Cerebellar cortex (tissue), 1 donor: ENCODE data around the gene PSRC1.

ENCODE experiments used
- DNase-seq: peaks from one replicate; pipeline ENCODE4 v3.0.0-alpha.2; 2015; ENCODE audit warnings: low spot score

The PSRC1 gene

DNA sequence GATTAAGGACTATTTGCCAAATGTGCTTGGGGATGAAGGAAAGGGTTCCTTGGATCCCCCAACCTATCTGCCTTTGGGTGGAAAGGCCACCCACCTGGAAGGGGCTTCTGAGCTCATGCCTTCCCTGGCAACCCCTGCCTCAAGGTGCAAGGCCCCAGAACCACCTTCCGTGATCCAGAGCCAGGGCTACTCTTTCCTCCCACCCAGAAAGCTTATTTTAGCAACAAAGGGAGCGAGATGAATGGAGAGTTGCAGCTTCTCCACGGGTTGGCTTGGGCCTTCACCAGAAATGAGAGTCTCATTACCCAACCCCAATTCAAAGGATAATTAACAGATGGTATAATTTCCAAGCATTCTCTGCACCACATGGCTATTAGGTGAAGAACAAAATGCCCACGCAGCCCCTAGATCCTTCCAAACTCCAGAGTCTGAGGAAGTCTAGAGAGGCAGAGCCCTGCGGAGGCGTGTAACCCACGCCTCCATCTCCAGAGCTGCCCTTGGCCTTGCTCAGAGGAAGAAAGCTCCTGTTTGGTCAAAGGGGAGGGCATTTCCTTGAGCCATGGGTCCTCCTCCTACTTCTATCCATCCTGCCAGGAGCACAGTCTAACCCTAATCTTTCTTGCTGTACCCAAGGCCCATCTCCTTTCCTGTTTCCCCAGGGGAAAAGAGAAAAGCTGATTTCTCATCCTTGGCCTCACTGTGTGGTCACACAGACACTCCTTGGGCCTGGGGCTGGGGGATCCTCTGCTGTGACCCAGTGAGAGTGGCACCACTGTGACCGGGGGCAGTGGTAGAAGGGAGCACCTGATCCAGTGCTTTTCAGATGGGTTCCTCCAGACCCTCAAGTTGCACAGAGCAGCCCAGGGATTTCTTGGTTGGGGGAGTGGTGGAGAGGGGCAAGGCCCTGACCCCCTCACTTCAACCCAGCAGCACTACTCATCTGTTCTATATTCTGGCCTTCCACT is 35.3 kb downstream of the PSRC1 start:
- peak; percentile 63 for DNase-seq

DNA sequence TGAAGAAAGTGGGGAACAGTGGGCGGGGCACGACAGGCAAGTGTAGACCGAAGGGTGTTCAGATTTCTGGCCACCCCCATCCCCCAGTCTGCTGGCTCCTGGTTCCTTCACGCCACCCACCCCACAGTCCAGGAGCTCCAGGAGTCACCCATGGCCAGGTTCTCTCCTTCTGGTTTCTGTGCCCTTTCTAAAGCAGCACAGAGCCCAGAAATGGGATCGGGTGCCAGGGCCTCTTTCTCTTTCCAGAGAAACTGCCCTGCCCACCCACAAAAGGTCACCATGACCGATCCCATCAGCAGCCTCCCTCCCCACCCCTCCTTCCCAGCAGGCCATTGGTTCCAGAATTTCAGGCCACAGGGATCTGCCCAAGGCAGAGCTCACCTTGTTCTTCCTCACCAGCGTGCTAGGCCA is 36.8 kb downstream of the PSRC1 start:
- no peak for DNase-seq

DNA sequence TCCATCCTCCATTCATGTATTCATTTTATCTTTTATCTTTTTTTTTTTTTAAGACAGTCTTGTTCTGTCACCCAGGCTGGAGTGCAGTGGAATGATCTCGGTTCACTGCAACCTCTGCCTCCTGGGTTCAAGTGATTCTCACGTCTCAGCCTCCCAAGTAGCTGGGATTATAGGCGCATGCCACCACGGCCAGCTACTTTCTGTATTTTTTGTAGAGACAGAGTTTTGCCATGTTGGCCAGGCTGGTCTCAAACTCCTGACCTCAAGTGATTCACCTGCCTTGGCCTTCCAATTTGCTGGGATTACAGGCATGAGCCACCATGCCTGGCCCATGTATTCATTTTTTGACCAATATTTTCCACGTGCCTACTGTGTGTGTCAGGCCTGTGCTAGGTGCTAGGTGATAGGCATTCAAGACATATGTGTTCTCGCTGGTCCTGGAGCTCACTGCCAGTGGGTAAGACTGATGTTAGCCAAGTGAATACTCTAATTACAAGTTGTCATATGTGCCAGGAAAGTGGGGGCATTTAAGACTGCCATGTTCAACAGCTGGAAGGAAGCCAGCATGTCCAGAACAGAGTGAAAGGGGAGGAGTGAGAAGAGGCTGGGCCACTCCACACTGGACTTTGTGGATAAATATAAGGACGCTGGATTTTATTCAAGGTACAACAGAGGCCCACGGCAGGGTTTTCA is 38.9 kb downstream of the PSRC1 start:
- DNase-seq = no peak

DNA sequence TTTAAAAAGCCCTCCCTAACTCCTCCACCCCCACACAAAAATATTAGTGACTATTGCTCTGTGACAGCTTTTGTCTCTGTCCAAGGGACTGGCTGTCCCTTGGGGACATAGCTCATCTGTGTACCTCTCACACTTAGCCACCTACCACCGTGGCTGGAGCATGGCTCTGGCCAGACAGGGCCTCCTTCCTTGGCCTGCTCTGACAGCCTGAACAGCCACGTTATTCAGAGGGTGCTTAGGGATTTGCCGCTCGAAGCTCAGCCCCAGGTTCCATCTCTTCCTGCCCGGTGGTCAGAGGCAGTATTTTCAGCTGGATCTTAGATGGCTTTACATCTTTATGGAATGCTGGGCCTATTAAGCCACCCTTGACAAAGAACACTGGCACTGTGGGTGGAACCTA is 39.7 kb downstream of the PSRC1 start:
- DNase-seq = no peak

DNA sequence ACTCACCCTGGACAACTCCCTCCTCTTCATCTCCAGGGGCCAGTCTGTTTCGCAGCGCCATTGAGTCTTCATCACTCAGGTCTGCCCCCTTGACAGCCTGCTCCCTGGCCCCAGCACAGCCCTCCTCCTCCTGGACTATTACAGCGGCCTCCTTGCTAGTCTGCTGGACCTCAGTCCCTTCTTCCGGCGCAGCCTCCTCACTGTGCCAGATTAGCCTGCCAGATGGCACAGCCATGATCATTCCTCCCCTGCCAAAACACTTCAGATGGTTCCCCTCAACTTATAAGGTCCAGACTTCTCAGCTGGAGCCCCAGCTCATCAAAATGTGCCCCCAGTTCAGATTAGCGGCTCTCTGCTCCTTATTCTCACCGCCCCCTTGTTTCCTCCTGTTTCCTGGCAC is 40.6 kb downstream of the PSRC1 start:
- peak; percentile 90 for DNase-seq

DNA sequence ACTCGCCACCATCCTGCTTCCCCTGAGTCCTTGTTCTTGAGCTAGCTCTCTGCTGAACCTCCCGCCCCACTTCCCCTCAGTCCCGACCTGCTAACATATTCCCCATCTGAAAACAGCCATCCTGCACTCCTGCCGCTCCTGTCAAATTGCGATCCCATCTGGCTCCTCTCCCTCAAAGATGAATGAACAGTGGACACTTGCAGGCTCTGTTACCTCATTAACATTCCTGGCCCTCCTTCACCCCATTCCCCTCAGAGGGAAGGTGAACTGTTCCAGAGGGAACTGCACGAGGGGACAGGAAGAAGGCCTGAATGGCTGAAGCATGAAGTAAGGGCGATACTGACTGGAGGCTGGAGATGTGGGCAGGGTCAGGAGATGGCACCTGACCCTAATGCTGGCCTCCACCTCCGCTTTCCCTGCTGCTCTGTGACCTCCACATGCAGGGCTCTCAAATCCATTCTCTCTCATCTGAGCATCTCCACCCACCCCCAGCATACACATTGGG is 41.1 kb downstream of the PSRC1 start:
- DNase-seq = peak; percentile 74

DNA sequence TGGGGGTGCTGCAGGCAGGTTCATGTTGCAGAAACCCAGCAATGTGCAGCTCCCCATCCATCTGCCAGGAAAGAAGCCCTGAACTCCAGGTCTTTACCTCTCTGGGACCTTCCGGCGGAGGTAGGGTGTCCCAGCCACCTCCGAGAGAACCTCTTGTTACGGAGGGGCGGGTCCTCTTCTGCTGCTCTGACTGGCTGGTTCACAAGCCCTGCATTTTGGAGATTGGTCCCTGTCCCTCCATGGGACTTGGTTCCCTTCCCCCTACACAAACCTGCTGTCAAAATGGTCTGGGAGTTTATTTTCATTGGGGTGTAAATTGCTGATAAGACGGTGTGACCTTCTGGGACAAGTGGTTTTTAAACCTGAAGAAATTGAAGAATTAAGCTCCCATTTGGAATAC is 41.6 kb downstream of the PSRC1 start:
- peak; percentile 33 for DNase-seq

DNA sequence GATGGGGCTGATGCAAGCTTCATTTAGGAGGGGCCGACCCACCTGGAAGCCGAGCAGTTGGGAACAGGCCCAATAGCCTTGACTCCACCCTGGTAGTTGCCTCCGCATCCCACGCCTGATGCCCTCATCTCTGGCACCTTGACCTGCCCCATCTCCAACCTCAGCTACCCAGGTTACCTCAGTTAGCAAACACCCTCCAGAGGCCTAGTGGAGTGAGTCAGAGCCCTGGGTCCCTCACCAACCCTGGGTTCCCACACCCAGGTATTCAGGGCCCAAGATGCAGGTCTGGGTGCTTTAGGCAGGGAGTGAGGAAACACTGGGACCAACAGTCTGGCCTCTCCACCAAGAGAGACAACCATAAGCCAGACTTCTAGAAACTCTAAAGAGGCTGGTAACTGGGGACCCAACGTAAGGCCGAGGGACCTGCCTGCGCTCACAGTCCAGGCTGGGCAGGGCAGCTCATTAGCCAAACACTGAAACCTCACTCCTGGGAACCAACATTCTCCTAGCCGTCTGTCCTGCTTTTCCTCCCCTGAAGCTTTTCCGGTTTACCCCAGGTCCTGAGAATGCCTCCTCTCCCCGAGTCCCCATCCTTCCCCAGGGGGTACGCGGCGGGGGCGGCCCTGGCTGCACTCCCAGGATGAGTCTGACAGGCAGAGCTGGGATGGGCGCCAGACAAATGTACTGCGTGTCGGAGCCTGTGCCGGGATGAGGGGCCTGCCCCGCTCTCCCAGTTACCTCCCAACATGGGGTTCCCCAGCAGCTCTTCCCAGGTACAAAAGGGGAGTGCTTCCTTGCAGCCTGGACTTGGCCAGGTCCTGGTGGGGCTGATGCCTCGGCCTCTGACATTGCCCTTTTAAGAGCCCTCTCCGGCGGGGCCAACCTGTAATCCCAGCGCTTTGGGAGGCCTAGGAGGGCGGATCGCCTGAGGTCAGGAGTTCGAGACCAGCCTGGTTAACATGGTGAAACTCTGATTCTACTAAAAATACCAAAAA is 42.5 kb downstream of the PSRC1 start:
- peak; percentile 65 for DNase-seq

DNA sequence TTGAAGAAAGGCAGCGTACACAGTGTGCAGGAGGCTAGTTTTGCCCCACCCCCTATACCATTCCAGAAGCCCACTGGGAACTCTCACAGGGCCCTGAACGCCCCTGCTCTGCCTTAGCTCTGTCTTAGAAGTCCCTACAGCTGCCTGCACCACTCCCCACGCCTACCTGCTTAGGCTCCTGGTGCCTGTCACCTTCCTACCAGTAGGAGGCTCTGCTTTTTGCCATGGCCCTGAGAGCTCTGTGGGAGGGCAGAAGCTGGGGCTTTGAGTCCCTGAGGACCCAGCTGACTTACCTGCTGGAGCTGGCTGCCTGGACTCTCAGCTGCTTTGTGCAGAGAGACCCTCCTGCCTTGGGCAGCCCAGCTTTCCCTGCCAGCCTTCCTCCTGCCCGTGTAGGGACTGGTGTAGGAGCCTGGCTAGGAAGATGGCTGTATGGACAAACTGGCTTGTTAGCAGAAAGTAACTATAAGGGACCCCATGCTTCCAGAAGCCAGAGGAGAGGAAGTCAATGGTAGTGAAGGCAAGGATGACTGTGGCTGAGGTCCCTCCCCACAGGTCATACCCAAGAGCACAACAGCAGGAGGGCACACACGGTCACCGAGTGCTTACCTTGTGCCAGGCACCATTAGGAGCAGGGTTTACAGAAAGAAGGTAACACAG is 43.4 kb downstream of the PSRC1 start:
- DNase-seq = peak; percentile 59

DNA sequence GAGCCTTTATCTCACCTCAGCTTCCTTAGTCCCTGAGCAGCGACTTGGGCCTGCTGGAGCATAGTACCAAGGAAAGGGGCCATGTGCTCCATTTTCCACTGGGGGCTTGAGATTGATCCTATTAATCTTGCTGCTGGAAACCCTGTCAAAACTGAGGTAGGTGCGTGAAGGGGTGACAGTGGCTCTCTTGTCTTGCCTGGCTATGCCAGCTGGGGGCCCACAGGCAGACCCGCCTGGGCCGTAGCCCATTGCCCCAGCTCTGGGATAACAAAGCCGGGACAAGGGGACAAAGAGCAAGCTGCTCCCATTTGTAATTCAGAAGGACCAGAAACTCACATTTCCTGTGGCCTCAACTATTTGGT is 43.9 kb downstream of the PSRC1 start:
- no peak for DNase-seq

DNA sequence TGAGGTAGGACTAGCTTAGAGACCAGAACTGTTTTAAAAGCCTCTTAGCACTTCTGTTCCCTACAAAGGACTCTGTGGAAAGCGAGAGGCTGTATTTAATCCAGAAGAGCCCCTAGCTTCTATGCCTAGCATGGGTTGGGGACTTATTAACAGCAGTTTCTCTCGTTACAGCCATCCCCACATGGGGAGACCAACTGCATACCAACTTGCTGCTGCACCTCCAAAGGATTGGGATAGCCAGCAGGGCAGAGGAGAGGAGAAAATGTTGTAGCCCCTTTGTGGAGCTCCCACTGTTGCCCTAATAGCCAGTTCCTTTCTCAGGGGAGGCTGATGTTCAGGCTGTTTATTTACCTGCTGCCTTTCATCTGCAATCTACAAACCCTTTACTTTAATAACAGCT is 44.6 kb downstream of the PSRC1 start:
- no peak for DNase-seq

DNA sequence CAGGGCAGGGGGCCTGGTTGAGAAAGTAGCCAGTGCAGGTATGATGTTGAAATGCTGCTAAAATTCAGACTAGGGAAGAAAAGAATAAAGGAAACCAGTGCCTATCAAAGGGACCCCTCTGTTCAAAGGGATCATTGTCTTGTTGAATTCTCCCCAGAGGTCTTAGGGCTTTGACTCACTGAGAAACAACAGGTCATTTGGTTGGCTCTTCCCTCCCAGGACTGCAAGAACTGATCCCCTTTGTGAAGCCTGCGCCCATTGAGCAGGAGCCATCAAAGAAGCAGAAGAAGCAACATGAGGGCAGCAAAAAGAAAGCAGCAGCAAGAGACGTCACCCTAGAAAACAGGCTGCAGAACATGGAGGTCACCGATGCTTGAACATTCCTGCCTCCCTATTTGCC is 45.4 kb downstream of the PSRC1 start:
- DNase-seq = no peak

DNA sequence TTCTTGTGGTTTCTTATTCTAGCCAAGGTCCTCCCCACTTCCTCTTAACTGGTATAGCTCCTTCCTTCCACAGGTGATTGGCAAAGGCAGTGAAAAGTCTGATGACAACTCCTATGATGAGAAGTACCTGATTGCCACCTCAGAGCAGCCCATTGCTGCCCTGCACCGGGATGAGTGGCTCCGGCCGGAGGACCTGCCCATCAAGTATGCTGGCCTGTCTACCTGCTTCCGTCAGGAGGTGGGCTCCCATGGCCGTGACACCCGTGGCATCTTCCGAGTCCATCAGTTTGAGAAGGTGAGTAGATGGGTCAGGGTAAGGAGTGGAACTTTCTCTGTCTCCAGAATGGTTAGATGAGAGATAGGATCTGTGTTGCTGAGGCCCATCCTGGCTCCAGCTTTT is 47.8 kb downstream of the PSRC1 start:
- DNase-seq = no peak

DNA sequence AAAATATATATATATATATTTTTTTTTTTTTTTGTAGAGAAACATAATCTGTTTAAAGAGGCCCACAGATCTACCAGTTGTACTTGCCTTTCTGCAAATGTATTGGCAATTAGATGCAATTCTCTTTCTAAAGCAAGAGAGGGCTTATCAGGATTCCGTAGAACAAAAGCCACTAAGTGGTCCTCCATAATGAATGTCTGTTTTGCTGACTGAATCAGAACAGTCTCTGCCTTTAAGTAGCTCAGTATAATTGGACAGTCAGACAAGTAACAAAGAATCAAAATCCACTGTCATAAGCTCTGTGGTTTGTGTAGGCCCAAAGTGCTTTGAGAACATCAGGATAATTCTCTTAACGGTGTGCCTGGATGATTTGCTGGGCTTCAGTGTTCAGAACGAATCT is 51.9 kb downstream of the PSRC1 start:
- DNase-seq = no peak
